OCI-LY3 (cell line): Measurements from ENCODE around the gene MFAP3.

Source experiments
- H2AFZ ChIP-seq: fragments of 200-600, 300-600 bp; shearing (Covaris generic); 2 replicates; pipeline ENCODE4 v1.6.0; 2014; ENCODE audit warnings: antibody characterized with exemption, low read depth, low read length
- H3K27ac ChIP-seq: fragments of 200-600, 300-600 bp; sonication (generic); 2 replicates; pipeline ENCODE4 v1.5.1; 2014; ENCODE audit warnings: mild to moderate bottlenecking, low read length, moderate library complexity, mixed read lengths
- H3K27me3 ChIP-seq: fragments of 200-600, 300-600 bp; sonication (generic); 2 replicates; pipeline ENCODE4 v1.6.1; 2014; ENCODE audit warnings: low read depth, low read length, mixed read lengths
- H3K36me3 ChIP-seq: fragments of 200-600, 300-600 bp; sonication (generic); replicated peaks from 2 replicates; pipeline ENCODE3; 2014; ENCODE audit warnings: low read depth, low read length, mixed read lengths
- H3K4me1 ChIP-seq: fragments of 300-600, 200-600 bp; sonication (generic); 2 replicates; pipeline ENCODE4 v1.6.1; 2014; ENCODE audit warnings: low read length, mixed read lengths
- H3K4me2 ChIP-seq: fragments of 200-600, 300-600 bp; sonication (generic); 2 replicates; pipeline ENCODE4 v1.6.1; 2014; ENCODE audit warnings: low read length, mixed read lengths
- H3K4me3 ChIP-seq: fragments of 300-600, 200-600 bp; sonication (generic); 2 replicates; pipeline ENCODE4 v1.5.1; 2014; ENCODE audit warnings: antibody characterized with exemption, mild to moderate bottlenecking, low read length, moderate library complexity
- H3K79me2 ChIP-seq: fragments of 300-600, 200-600 bp; shearing (Covaris generic); 2 replicates; pipeline ENCODE4 v1.6.1; 2014; ENCODE audit warnings: mild to moderate bottlenecking, low read length, mixed read lengths
- H3K9ac ChIP-seq: fragments of 300-600, 200-600 bp; shearing (Covaris generic); 2 replicates; pipeline ENCODE4 v1.6.0; 2014; ENCODE audit warnings: mild to moderate bottlenecking, low read length, moderate library complexity
- H3K9me3 ChIP-seq: fragments of 200-600, 300-600 bp; shearing (Covaris generic); 2 replicates; pipeline ENCODE4 v1.6.1; 2014; ENCODE audit warnings: low read length, mixed read lengths; ENCODE audit not compliant: insufficient read depth
- H4K20me1 ChIP-seq: fragments of 200-600, 300-600 bp; sonication (generic); 2 replicates; pipeline ENCODE4 v1.6.1; 2016; ENCODE audit warnings: low read length, mixed read lengths; ENCODE audit not compliant: insufficient read depth
- CTCF ChIP-seq: fragments of 200-600, 300-600 bp; sonication (generic); IDR thresholded peaks from 2 replicates; pipeline ENCODE4 v1.5.1; 2014; ENCODE audit warnings: antibody characterized with exemption, low read length, low read depth
- EZH2phosphoT487 ChIP-seq: fragments of 200-600 bp; shearing (Covaris generic); IDR thresholded peaks from 2 replicates; pipeline ENCODE4 v1.6.1; 2018; ENCODE audit warnings: antibody characterized with exemption, mixed run types, low read depth

The MFAP3 gene

GRCh38 chr5:154081246-154081645, 42.5 kb downstream of the MFAP3 start:
- H3K9me3 ChIP-seq, result no peaks in the 10 kb centered on the region
- no peaks in the 10 kb centered on the region for H3K79me2 ChIP-seq
- H3K4me2 ChIP-seq, result no peak overlapping the region
- no peak overlapping the region for H3K9ac ChIP-seq
- no peaks in the 10 kb centered on the region for H3K36me3 ChIP-seq
- H3K27me3 ChIP-seq, result no peaks in the 10 kb centered on the region
- H3K4me3 ChIP-seq, result no peak overlapping the region
- H3K27ac ChIP-seq, result no peak overlapping the region
- H3K4me1 ChIP-seq, result no peaks in the 10 kb centered on the region
- no peak overlapping the region for H2AFZ ChIP-seq
- no peaks in the 10 kb centered on the region for H4K20me1 ChIP-seq
- no peak for TF ChIP-seq EZH2phosphoT487
- TF ChIP-seq CTCF, result no peak

- H2AFZ ChIP-seq, result no peak overlapping the region
- no peaks in the 10 kb centered on the region for H3K27me3 ChIP-seq
- H3K27ac ChIP-seq, result no peak overlapping the region
- H3K4me1 ChIP-seq, result no peaks in the 10 kb centered on the region
- no peak overlapping the region for H3K4me3 ChIP-seq
- H3K36me3 ChIP-seq, result no peaks in the 10 kb centered on the region
- no peaks in the 10 kb centered on the region for H4K20me1 ChIP-seq
- TF ChIP-seq CTCF (no peak), EZH2phosphoT487 (no peak)
- no peak overlapping the region for H3K9ac ChIP-seq
- H3K9me3 ChIP-seq, result no peaks in the 10 kb centered on the region
- no peak overlapping the region for H3K4me2 ChIP-seq
- no peaks in the 10 kb centered on the region for H3K79me2 ChIP-seq
Observed at GRCh38 chr5:154084062-154084639, 45.4 kb downstream of the MFAP3 start.

GRCh38 chr5:154086146-154086545, 47.4 kb downstream of the MFAP3 start:
- no peak overlapping the region for H3K9ac ChIP-seq
- no peak overlapping the region for H3K27ac ChIP-seq
- H4K20me1 ChIP-seq, result no peaks in the 10 kb centered on the region
- H3K27me3 ChIP-seq, result no peaks in the 10 kb centered on the region
- no peak for TF ChIP-seq EZH2phosphoT487
- H3K36me3 ChIP-seq, result no peaks in the 10 kb centered on the region
- H3K79me2 ChIP-seq, result no peaks in the 10 kb centered on the region
- no peaks in the 10 kb centered on the region for H3K9me3 ChIP-seq
- H3K4me2 ChIP-seq, result no peak overlapping the region
- H3K4me3 ChIP-seq, result no peak overlapping the region
- H3K4me1 ChIP-seq, result no peaks in the 10 kb centered on the region
- no peak overlapping the region for H2AFZ ChIP-seq

GRCh38 chr5:154086641-154087040, 47.9 kb downstream of the MFAP3 start:
- Histone ChIP-seq H3K4me2 (no peak overlapping the region), H3K9me3 (no peaks in the 10 kb centered on the region), H2AFZ (no peak overlapping the region), H3K27me3 (no peaks in the 10 kb centered on the region), H3K4me3 (no peak overlapping the region), H4K20me1 (no peaks in the 10 kb centered on the region), H3K9ac (no peak overlapping the region), H3K79me2 (no peaks in the 10 kb centered on the region), H3K27ac (no peak overlapping the region), H3K36me3 (no peaks in the 10 kb centered on the region), H3K4me1 (no peaks in the 10 kb centered on the region)
- TF ChIP-seq CTCF, result no peak
- TF ChIP-seq EZH2phosphoT487, result no peak
